Osteocyte (in vitro differentiated cells): ENCODE results near the gene CDC42BPB. TPM values are rescaled to one million over a fixed set of nuclear protein-coding genes. Genes with fewer than 3 reads are reported as not detected.
A peak's percentile ranks its signal among the peaks of the same experiment; 100 is the strongest.
"Not testable (repeated sequence)": the region's sequence is repeated elsewhere in the genome, so short reads cannot be mapped to it uniquely, and the experiment has no call there.

Experiments used
- DNase-seq: peaks from one replicate; pipeline ENCODE4 v3.0.0; 2021; ENCODE audit warnings: mixed read lengths; ENCODE audit not compliant: unreplicated experiment; ENCODE audit errors: extremely low spot score
- H3K27ac Mint-ChIP-seq: one replicate; pipeline ENCODE4 v1.8.0; 2021; ENCODE audit warnings: mild to moderate bottlenecking, mixed read lengths; ENCODE audit not compliant: unreplicated experiment
- H3K27me3 Mint-ChIP-seq: one replicate; pipeline ENCODE4 v1.8.0; 2021; ENCODE audit warnings: mixed read lengths; ENCODE audit not compliant: unreplicated experiment
- H3K36me3 Mint-ChIP-seq: one replicate; pipeline ENCODE4 v1.8.0; 2021; ENCODE audit warnings: mixed read lengths; ENCODE audit not compliant: unreplicated experiment
- H3K4me1 Mint-ChIP-seq: one replicate; pipeline ENCODE4 v1.8.0; 2021; ENCODE audit warnings: mixed read lengths; ENCODE audit not compliant: unreplicated experiment
- H3K4me3 Mint-ChIP-seq: one replicate; pipeline ENCODE4 v1.8.0; 2021; ENCODE audit warnings: mild to moderate bottlenecking, moderate library complexity, mixed read lengths; ENCODE audit not compliant: unreplicated experiment
- H3K9me3 Mint-ChIP-seq: one replicate; pipeline ENCODE4 v1.8.0; 2021; ENCODE audit warnings: mixed read lengths; ENCODE audit not compliant: unreplicated experiment
- total RNA-seq: library from RNA; stranded (reverse); gene quantifications from 2 replicates; pipeline ENCODE4 v1.2.1, GENCODE V29; 2021
- TF ChIP-seq, protein P1 (sequence below): fragments of 200-600 bp; sonication (generic); IDR thresholded peaks from 2 replicates; pipeline ENCODE4 v1.5.0; 2021; ENCODE audit warnings: antibody characterized with exemption, mild to moderate bottlenecking, moderate library complexity

The CDC42BPB gene
- total RNA-seq, 1 donor from 2014 or later = 99.0 TPM

DNA sequence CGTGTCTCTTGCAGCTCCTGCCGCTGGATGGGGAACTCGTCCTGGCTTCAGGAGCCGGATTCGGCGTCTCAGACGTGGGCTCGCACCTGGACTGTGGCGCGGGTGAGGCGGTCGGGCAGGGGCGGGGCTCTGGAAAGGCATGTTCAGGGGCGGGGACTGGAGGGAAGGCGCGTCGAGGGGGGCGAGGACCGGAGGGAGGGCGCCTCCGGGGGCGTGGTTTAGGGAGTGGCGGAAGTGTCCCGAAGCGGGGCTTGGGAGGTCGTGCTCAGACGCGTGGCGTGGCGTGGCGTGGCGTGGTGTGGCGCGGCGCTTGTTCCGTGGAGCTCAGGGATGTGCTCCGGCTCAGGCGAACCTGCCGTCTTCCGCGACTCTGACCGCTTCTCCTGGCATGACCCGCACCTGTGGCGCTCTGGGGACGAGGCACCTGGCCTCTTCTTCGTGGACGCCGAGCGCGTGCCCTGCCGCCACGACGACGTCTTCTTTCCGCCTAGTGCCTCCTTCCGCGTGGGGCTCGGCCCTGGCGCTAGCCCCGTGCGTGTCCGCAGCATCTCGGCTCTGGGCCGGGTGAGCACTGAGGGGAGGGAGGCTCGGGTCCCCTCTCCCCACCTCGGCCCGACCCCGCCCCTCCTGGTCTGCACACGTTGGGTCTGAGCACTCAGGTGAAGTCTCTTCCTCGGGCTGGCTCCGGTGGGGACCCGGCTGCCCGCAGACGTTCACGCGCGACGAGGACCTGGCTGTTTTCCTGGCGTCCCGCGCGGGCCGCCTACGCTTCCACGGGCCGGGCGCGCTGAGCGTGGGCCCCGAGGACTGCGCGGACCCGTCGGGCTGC is 128.7 kb downstream of the CDC42BPB start:
- TF ChIP-seq, protein P1, sequence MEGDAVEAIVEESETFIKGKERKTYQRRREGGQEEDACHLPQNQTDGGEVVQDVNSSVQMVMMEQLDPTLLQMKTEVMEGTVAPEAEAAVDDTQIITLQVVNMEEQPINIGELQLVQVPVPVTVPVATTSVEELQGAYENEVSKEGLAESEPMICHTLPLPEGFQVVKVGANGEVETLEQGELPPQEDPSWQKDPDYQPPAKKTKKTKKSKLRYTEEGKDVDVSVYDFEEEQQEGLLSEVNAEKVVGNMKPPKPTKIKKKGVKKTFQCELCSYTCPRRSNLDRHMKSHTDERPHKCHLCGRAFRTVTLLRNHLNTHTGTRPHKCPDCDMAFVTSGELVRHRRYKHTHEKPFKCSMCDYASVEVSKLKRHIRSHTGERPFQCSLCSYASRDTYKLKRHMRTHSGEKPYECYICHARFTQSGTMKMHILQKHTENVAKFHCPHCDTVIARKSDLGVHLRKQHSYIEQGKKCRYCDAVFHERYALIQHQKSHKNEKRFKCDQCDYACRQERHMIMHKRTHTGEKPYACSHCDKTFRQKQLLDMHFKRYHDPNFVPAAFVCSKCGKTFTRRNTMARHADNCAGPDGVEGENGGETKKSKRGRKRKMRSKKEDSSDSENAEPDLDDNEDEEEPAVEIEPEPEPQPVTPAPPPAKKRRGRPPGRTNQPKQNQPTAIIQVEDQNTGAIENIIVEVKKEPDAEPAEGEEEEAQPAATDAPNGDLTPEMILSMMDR = no peak
- no peak for DNase-seq
- H3K4me1 Mint-ChIP-seq = peaks cover 2% of the 10 kb centered on the region
- no peak overlapping the region for H3K27ac Mint-ChIP-seq
- H3K9me3 Mint-ChIP-seq = no peaks in the 10 kb centered on the region
- H3K27me3 Mint-ChIP-seq = no peaks in the 10 kb centered on the region
- H3K36me3 Mint-ChIP-seq = peaks cover 6% of the 10 kb centered on the region
- peak overlapping the region; percentile 57 for H3K4me3 Mint-ChIP-seq

DNA sequence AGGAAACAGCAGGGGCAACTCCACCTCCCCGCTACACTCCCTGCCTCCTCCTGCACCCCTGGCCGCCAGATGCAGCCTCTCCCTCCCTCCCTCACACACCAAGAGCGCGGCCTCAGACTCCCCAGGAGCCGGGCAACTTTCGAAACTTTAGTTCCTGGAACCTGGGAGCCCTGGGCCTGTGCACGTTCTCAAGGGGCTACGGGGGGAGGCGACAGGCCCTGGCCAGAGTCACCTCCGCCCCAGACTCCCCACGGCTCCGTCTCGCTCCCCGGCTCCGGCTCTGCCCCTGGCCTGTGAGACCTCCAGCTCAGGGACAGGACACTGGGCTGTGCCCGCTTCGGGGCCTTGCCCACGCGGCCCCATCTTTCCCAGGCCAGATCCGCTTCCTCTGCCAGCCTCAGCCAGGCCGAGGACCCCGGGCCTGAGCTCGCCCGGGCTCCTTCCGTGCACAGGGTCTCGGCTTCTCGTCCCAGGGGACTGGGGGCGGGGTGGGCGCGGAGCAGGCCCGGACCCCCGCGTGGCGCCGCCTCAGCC is 129.4 kb downstream of the CDC42BPB start:
- H3K27ac Mint-ChIP-seq = no peak overlapping the region
- no peaks in the 10 kb centered on the region for H3K27me3 Mint-ChIP-seq
- no peaks in the 10 kb centered on the region for H3K9me3 Mint-ChIP-seq
- DNase-seq = no peak
- peaks cover 2% of the 10 kb centered on the region for H3K36me3 Mint-ChIP-seq
- H3K4me1 Mint-ChIP-seq = peaks cover 2% of the 10 kb centered on the region
- no peak overlapping the region for H3K4me3 Mint-ChIP-seq
- TF ChIP-seq, protein P1 = no peak

DNA sequence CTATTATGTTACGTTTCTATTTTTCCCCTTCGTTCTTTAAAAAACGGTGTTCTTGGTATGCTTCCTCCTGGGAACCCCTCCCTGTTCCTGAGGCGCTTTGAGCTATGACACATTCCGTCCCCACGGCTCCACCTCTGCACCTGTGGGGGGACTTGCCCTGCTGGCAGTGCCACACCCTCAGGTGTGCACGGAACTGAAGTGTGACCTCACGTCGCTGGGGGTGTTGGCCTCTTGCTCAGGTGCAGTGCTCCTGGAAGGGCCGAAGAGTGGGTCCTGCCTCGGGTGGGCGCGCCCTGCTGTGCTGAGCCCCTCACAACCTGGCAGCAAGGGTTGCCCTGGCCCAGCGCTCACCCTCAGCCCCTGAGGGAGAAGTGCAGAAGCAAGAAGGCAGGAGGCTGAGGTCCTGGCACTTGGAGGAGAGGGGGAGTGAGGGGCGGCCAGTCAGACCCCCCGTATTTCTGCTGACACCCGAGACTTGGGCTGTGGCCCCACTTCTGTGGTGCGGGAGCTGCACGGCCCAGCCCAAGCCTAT is 129.9 kb downstream of the CDC42BPB start:
- TF ChIP-seq, protein P1 = no peak
- peaks cover under 1% of the 10 kb centered on the region for H3K36me3 Mint-ChIP-seq
- H3K9me3 Mint-ChIP-seq = no peaks in the 10 kb centered on the region
- no peak overlapping the region for H3K4me3 Mint-ChIP-seq
- H3K27ac Mint-ChIP-seq = no peak overlapping the region
- H3K27me3 Mint-ChIP-seq = no peaks in the 10 kb centered on the region
- H3K4me1 Mint-ChIP-seq = peaks cover 2% of the 10 kb centered on the region
- no peak for DNase-seq

DNA sequence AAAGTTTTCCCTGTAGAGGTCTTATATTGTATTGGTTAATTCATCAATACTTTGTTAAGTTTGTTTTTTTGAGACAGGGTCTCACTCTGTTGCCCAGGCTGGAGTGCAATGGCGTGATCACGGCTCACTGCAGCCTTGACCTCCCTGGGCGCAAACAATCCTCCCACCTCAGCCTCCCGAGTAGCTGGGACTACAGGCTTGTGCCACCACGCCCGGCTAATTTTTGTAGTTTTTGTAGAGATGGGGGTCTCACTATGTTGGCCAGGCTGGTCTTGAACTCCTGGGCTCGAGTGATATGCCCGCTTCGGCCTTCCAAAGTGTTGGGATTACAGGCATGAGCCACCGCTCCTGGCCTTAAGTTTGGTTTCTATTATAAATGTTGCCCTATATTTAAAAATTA is 130.5 kb downstream of the CDC42BPB start:
- H3K9me3 Mint-ChIP-seq, DNase-seq, H3K36me3 Mint-ChIP-seq, H3K27ac Mint-ChIP-seq, H3K4me1 Mint-ChIP-seq, H3K4me3 Mint-ChIP-seq, H3K27me3 Mint-ChIP-seq: not testable (repeated sequence)

DNA sequence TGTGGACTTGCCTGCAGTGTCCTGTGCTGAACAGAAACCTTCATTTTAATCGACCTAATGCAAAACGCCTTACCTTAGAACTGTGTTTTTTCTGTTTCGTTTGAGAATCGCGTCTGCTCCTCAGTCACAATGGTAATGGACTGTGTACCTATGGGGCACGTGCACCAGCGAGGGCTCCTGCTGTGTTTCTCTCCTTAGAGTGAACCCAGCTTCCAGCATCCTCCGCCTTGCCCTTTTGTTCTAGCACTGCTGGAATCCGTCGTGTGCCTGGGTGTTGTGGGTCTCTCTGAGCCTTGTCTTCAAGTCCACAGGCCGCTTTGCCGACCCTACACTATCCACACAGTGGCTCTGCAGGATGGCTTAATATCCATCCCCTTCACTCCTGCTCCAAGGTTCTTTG is 131.2 kb downstream of the CDC42BPB start:
- Mint-ChIP-seq H3K4me3 (no peak overlapping the region), H3K4me1 (peaks cover 2% of the 10 kb centered on the region), H3K27ac (no peak overlapping the region), H3K9me3 (no peaks in the 10 kb centered on the region), H3K36me3 (no peaks in the 10 kb centered on the region), H3K27me3 (no peaks in the 10 kb centered on the region)
- no peak for DNase-seq
- TF ChIP-seq, protein P1 = no peak
